ENCODE measurements around the gene HMGCL.

HMGCL gene

GRCh38 chr1:23772854-23773242 lies 52.4 kb downstream of the HMGCL start:
- FAIRE-seq, result no peak

GRCh38 chr1:23772049-23772853 lies 53.0 kb downstream of the HMGCL start:
- no peak for FAIRE-seq

- no peak for FAIRE-seq
These were observed 56.5 kb downstream of the HMGCL start for GRCh38 chr1:23768733-23769132.

GRCh38 chr1:23763041-23763577 lies 62.1 kb downstream of the HMGCL start:
- no peak for FAIRE-seq

GRCh38 chr1:23759277-23759676 lies 66.0 kb downstream of the HMGCL start:
- FAIRE-seq, result no peak

GRCh38 chr1:23757812-23758211 lies 67.4 kb downstream of the HMGCL start:
- FAIRE-seq, result no peak

GRCh38 chr1:23756676-23757075 lies 68.6 kb downstream of the HMGCL start:
- FAIRE-seq, result no peak

- no peak for FAIRE-seq
These were observed 72.3 kb downstream of the HMGCL start for GRCh38 chr1:23752909-23753308.

Measured in colon (tissue), 2 donors.